GM21447 (cell line): ENCODE results near the gene FAM53B.
A peak's percentile ranks its signal among the peaks of the same experiment; 100 is the strongest.
"Not testable (repeated sequence)": the region's sequence is repeated elsewhere in the genome, so short reads cannot be mapped to it uniquely, and the experiment has no call there.

Source experiments
- ATAC-seq: cut with Tn5 transposase; IDR thresholded peaks from one replicate; pipeline ENCODE4 v1.9.1; 2021; ENCODE audit not compliant: unreplicated experiment

FAM53B gene, protein sequence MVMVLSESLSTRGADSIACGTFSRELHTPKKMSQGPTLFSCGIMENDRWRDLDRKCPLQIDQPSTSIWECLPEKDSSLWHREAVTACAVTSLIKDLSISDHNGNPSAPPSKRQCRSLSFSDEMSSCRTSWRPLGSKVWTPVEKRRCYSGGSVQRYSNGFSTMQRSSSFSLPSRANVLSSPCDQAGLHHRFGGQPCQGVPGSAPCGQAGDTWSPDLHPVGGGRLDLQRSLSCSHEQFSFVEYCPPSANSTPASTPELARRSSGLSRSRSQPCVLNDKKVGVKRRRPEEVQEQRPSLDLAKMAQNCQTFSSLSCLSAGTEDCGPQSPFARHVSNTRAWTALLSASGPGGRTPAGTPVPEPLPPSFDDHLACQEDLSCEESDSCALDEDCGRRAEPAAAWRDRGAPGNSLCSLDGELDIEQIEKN

GRCh38 chr10:124744102-124745050 lies at the start of gene FAM53B:
TSS of gene FAM53B (minus strand) at chr10:124744378. CDS start at chr10:124706713, 37,665 bp downstream.
- peak; percentile 50 for ATAC-seq

DNA sequence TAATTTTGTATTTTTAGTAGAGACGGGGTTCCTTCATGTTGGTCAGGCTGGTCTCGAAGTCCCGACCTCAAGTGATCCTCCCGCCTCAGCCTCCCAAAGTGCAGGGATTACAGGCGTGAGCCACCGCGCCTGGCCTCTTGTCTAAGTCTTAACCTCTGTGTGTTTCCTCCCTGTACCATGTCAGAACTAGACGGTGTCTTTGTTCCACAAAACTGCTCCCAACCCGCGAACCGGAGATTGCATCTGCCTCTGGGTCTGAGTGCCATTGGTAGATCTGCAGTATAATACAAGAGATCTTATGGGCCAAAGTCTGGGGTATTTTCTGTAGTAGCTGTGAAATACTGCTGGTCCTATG lies 48.8 kb upstream of the FAM53B start:
- no peak for ATAC-seq

DNA sequence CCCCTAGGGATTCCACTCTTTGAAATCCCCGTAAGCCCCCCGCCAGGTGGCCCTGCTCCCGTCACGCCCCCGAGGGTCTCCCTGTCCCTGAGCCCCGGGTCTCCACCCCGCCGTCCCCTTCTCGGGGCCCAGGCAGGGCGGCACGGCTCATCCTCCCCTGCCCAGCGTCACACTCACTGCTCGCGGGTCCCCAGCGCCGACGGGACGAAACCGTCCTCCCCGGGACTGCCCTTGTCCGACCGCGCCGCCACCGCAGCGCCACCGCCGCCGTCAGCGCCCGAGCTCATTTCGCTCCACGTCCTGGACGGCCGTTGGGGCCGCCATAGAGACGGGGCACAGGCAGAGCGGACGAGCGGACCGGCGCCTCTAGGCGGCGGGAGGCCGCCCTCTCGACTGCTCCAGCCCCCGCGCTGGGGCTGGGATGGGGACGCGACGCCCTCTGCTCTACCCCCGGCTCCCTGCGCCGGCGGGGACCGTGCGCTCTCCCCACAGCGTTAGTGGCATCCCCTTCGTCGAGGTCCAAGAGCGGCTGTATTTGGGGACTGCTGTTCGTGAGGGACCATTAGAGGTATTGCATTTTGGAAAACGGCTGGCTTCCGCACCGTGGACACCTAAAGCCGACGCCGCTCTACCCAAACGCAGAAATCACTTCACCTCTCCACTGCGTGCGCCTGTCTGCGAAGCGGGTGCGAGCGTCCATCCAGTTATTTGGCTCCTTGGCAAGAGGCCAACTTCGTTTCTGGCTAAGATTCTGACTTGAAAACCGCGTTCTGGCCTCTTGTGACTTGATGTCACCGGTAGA lies 47.6 kb upstream of the FAM53B start, which contains the start of gene EEF1AKMT2:
TSS of gene EEF1AKMT2 (minus strand) at position 341 of the 802 bp plus-strand sequence. CDS start at position 287, 54 bp downstream.
- peak; percentile 83 for ATAC-seq

GRCh38 chr10:124782900-124783299 lies 38.7 kb upstream of the FAM53B start:
- ATAC-seq: not testable (repeated sequence)

GRCh38 chr10:124768791-124769190 lies 24.6 kb upstream of the FAM53B start:
- no peak for ATAC-seq

DNA sequence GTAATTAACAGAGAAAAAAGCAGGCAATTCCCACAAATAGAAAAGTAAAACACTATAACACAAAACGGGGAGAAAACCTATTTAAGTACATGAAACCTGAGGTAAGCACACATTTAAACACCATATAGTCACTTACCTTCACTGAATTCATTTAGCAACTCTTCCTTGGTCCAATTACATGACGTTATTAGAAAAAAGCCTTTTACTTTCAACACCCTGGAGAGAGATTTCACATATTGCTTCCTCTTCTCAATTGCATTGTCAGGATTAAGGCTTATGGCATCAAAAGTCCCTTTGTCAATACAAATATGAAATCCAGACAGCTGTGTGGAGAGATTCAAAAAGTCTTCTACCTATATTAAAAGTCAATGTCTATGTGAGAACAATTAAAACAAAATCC lies 21.1 kb upstream of the FAM53B start:
- no peak for ATAC-seq

GRCh38 chr10:124763267-124763666 lies 19.1 kb upstream of the FAM53B start:
- no peak for ATAC-seq

GRCh38 chr10:124762281-124762680 lies 18.1 kb upstream of the FAM53B start:
- ATAC-seq: no peak

GRCh38 chr10:124756156-124756903 lies 12.2 kb upstream of the FAM53B start:
- ATAC-seq: no peak

DNA sequence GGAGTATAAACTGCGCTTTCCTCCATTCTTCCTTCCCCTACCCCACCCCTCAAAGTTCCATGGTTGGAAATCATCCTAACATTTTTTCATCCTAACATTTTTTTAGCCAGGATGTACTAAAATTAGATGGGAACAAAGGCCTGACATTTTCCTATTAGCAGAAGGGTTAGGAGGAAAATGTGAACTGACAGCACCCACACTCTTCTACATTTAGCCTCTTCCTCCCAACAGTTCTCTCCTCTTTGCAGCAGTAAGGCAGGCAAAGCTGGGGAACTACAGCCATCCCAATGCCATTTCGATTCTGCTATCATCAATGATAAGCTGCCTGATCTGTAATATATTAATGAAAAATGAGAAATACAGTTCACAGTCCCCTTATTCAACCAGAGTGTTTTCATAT lies 11.4 kb upstream of the FAM53B start:
- no peak for ATAC-seq

DNA sequence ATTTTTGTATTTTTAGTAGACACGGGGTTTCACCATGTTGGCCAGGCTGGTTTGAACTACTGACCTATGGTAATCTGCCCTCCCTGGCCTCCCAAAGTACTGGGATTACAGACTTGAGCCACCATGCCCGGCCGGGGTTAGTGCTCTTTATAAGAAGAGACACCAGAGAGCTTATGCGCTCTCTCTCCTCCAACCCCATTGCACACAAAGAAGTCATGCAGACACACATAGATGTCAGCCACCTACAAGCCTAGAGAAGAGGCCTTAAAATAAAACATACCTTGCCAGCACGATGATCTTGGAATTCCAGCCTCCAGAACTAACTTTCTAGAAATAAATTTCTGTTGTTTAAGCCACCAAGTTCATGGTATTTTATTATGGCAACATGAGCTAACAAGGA lies 10.0 kb upstream of the FAM53B start:
- no peak for ATAC-seq

GRCh38 chr10:124748953-124749645 lies 4.9 kb upstream of the FAM53B start:
- peak; percentile 40 for ATAC-seq

DNA sequence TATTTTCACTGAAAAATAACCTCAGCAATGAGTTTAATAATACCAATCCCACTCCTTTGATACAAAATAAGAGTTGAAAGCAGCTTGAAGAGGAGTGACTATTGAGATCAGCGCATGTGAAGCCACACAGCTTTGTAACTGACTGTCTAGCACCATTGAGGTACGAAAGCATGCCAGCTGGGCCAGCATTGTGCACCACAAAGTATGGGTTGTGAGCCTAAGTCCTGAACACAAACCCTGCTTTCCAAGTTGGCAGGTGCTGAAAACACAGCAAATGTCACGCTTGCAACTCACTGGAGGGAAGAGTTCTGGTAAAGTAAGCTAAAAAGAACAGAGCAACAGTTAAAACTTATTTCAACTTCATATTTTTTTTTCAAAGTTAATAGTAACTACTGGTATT lies 4.0 kb upstream of the FAM53B start:
- ATAC-seq: no peak

DNA sequence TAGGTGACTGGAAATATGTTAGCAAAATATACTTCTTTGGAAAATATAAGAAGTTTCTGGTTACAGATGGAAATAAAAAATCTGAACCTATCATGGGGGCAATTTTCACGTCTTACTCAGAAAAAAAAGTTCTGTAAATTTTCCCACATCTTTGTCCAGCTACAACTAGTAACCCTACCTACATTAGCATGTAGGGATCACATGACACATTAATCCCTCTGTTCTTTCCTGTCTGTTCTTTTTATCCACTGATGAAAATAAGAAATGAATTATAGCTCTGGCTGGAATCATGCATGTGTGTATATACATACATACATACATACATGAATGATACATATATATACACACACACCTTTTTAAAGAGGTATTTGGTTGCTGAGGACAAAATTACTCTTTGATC lies 3.6 kb upstream of the FAM53B start:
- no peak for ATAC-seq

GRCh38 chr10:124746992-124747391 lies 2.8 kb upstream of the FAM53B start:
- no peak for ATAC-seq

DNA sequence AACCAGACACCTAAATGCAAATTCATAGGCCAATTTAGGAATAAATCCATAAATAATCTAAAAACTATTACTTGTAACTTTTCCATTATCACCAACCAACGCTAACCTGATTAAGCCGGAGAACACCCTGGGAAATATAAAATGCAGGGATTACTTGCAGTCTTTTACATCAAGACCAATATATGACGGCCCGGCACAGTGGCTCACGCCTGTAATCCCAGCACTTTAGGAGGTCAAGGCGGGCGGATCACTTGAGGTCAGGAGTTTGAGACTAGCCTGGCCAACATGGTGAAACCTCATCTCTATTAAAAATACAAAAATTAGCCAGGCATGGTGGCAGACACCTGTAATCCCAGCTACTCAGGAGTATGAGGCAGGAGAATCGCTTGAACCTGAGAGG lies 2.3 kb upstream of the FAM53B start:
- not testable (repeated sequence) for ATAC-seq

DNA sequence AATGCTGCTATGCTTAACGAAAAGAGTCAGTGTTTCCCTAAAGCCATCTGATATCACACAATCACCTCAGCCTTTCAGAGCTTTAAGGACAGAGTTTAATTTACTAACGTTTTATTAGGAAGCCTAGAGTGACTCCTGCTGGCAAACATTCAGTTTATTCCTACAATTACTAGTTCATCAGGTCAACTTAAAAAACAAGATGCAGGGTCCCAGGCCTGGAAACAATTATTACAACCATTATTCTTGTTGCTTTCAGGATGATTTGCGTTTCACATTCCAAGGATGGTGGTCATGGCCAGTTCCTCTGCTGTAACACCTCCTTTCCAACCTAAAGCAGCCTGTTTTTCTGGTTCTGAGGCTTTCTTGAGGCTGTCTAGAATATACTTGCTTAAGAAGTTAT lies 1.5 kb upstream of the FAM53B start:
- no peak for ATAC-seq

GRCh38 chr10:124745252-124745651 lies 1.1 kb upstream of the FAM53B start:
- no peak for ATAC-seq

DNA sequence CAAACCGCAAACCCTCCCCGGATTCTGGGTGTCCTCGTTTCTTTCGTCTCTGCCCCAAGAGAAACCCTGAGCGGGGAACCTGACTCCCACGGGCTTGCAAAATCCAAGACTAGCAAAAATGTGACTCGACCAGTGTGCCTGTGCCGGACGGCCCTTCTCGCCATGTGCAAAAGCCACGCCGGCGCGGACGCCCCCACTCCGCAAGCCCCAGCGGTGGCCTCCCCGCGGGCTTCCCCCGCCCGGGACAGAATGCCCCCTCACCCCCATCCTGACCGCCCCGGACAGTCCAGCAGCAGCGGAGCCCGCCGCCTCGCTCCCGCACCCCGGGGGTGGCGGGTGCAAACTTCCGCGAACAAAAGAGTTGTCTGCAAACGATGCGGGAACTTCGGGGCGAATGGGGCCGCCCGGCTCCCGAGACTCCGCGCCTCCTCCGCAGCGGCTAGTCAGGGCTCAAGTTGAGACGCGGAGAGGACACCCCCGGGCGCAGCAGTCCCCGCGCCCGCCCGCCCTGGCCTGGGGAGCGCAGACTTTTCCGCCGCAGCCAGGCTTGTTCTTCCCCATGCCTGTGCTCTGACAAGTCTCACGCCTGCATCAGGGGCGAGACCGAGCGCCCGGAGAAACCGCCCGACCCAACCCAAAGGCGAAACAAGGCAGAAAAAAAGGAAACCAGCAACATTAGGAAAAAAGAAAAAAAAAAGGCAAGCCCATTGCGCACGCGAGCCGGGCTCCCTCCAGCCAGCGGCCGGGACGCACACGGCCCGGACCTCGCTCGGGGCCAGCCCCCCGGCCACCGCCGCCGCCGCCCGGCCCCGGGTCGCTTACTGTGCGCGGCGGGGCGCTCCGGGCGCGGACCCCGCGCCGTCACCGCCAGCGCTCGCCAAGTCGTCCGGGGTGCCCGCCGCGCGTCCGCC lies 732 bp downstream of the FAM53B start:
- no peak for ATAC-seq
